GM12878 (cell line): ENCODE data around the gene CCDC197. TPM values are rescaled to one million over a fixed set of nuclear protein-coding genes. Genes with fewer than 3 reads are reported as not detected.

Experiments
- ATAC-seq: fragments of 200-7000 bp; cut with Tn5 transposase; 3 replicates; pipeline ENCODE4 v1.9.1; 2020; ENCODE audit warnings: mild to moderate bottlenecking, moderate library complexity
- BruUV-seq: library from RNA; stranded (reverse); fragments of 400-500 nt; replicated peaks from 2 replicates; lab custom pipeline; 2021; lab: Mats Ljungman, UMichigan
- CTCF ChIA-PET: fragments of 300-600 bp; sonication (Branson Sonifier 250); formaldehyde crosslinking; extraction: SDS; loops from one replicate; lab custom pipeline; 2021; ENCODE audit warnings: inconsistent platforms; lab: Yijun Ruan, JAX
- POLR2A ChIA-PET: fragments of 350-600 bp; formaldehyde crosslinking; extraction: SDS; loops from one replicate; lab custom pipeline; 2021; ENCODE audit warnings: inconsistent platforms; lab: Charles Lee
- RAD21 ChIA-PET: fragments of 300-600 bp; sonication (Branson Sonifier 250); formaldehyde crosslinking; loops from one replicate; lab custom pipeline; 2023; ENCODE audit warnings: antibody characterized with exemption; ENCODE audit not compliant: unreplicated experiment; lab: Charles Lee
- SMC1A ChIA-PET: fragments of 300-600 bp; sonication (Branson Sonifier 250); formaldehyde crosslinking; loops from one replicate; lab custom pipeline; 2023; ENCODE audit not compliant: unreplicated experiment, uncharacterized antibody; lab: Charles Lee
- DNase-seq: peaks from one replicate; pipeline ENCODE4 v3.0.0-alpha.2; 2011; ENCODE audit warnings: low read depth, low spot score
- FAIRE-seq: peaks from 3 replicates; lab custom pipeline; 2011; peaks lifted over from hg19 to GRCh38; lab: Jason Lieb, UNC
- H2AFZ ChIP-seq: 2 replicates; pipeline ENCODE4 v1.6.0; 2011; ENCODE audit warnings: low read depth, low read length, control low read depth; ENCODE audit not compliant: control insufficient read depth
- H3K27ac ChIP-seq: 2 replicates; pipeline ENCODE4 v1.5.1; 2011; ENCODE audit warnings: control low read depth; ENCODE audit not compliant: control insufficient read depth, insufficient read depth
- H3K27me3 ChIP-seq, 2 experiments: replicated peaks in 1 of 2; 2 replicates each; pipeline versions ENCODE4 v1.6.0 to v1.6.1; 2011; ENCODE audit warnings: low read length in 1 of 2; ENCODE audit not compliant: control insufficient read depth in 2 of 2, insufficient read depth in 2 of 2
- H3K36me3 ChIP-seq, 2 experiments: 2 replicates each; pipeline ENCODE4 v1.5.1; 2011; ENCODE audit warnings: low read length in 1 of 2; ENCODE audit not compliant: control insufficient read depth in 2 of 2, insufficient read depth in 2 of 2
- H3K4me1 ChIP-seq: 2 replicates; pipeline ENCODE4 v1.6.1; 2011; ENCODE audit warnings: mild to moderate bottlenecking, low read length, moderate library complexity, mixed read lengths; ENCODE audit not compliant: control insufficient read depth, insufficient read depth
- H3K4me2 ChIP-seq: 2 replicates; pipeline ENCODE4 v1.6.0; 2011; ENCODE audit warnings: control low read depth; ENCODE audit not compliant: control insufficient read depth, insufficient read depth
- H3K4me3 ChIP-seq: fragments of 200-600 bp; sonication (generic); 2 replicates; pipeline ENCODE4 v1.5.1; 2016
- H3K79me2 ChIP-seq: 2 replicates; pipeline ENCODE4 v1.6.0; 2011; ENCODE audit warnings: low read length; ENCODE audit not compliant: control insufficient read depth, insufficient read depth
- H3K9ac ChIP-seq: 2 replicates; pipeline ENCODE4 v1.8.0; 2011; ENCODE audit warnings: low read length, control low read depth, mixed read lengths; ENCODE audit not compliant: control insufficient read depth, insufficient read depth
- H3K9me3 ChIP-seq: replicated peaks from 3 replicates; pipeline ENCODE4 v1.5.1; 2011; ENCODE audit warnings: mild to moderate bottlenecking, low read length; ENCODE audit not compliant: control insufficient read depth, insufficient read depth
- H4K20me1 ChIP-seq: 2 replicates; pipeline ENCODE4 v1.6.0; 2011; ENCODE audit not compliant: control insufficient read depth, insufficient read depth
- CBX3 ChIP-seq: fragments of 200-600 bp; sonication (generic); IDR thresholded peaks from 2 replicates; pipeline ENCODE4 v1.6.1; 2016; ENCODE audit warnings: low read depth, borderline replicate concordance
- CBX5 ChIP-seq: sonication (generic); IDR thresholded peaks from 2 replicates; pipeline ENCODE4 v1.6.1; 2016; ENCODE audit warnings: low read depth, moderate library complexity, mild to moderate bottlenecking, inconsistent platforms
- ESRRA ChIP-seq: IDR thresholded peaks from 2 replicates; pipeline ENCODE4 v1.6.1; 2012; ENCODE audit warnings: mild to moderate bottlenecking, low read length, improper control_type of control experiment
- IKZF1 ChIP-seq: fragments of 450-650 bp; conservative IDR thresholded peaks from 2 replicates; pipeline ENCODE4 v1.6.1; 2017; ENCODE audit warnings: antibody characterized with exemption, mild to moderate bottlenecking
- KAT2A ChIP-seq: conservative IDR thresholded peaks from 2 replicates; pipeline ENCODE4 v1.6.1; 2011; ENCODE audit warnings: low read depth, low read length; ENCODE audit not compliant: control insufficient read depth
- NFXL1 ChIP-seq: fragments of 450-650 bp; IDR thresholded peaks from 2 replicates; pipeline ENCODE4 v1.6.1; 2017; ENCODE audit warnings: antibody characterized with exemption, mild to moderate bottlenecking, borderline replicate concordance
- NR2C1 ChIP-seq: fragments of 450-650 bp; IDR thresholded peaks from 2 replicates; pipeline ENCODE4 v1.6.1; 2017; ENCODE audit warnings: antibody characterized with exemption, mild to moderate bottlenecking, moderate library complexity
- NRF1 ChIP-seq: conservative IDR thresholded peaks from 2 replicates; pipeline ENCODE4 v1.6.1; 2011; ENCODE audit warnings: mild to moderate bottlenecking, low read depth, low read length, improper control_type of control experiment
- POLR2AphosphoS5 ChIP-seq: IDR thresholded peaks from 2 replicates; pipeline ENCODE4 v1.6.1; 2011; ENCODE audit warnings: mild to moderate bottlenecking, low read length, inconsistent platforms
- SMAD5 ChIP-seq: IDR thresholded peaks from 2 replicates; pipeline ENCODE4 v1.6.1; 2016; ENCODE audit warnings: antibody characterized with exemption, low read depth
- SMARCA5 ChIP-seq: fragments of 450-650 bp; IDR thresholded peaks from 2 replicates; pipeline ENCODE4 v1.6.1; 2017; ENCODE audit warnings: mild to moderate bottlenecking
- SP1 ChIP-seq: IDR thresholded peaks from one replicate; pipeline ENCODE4 v1.6.1; 2011; ENCODE audit warnings: low read depth, low read length
- WGBS: methylation state at CpG from one replicate; pipeline ENCODE4 v1.1.6; 2016; ENCODE audit warnings: low lambda C conversion rate; ENCODE audit not compliant: insufficient replicate concordance, insufficient coverage; ENCODE audit errors: missing lambda C conversion rate; 5-methylcytosine and 5-hydroxymethylcytosine counted together
- in situ Hi-C: fragments of 300-500 bp; cut with MboI; formaldehyde crosslinking; loops from 9 replicates; pipeline ENCODE4 v1.14.3; 2018; ENCODE audit warnings: mixed read lengths
- intact Hi-C: fragments of 100-400 bp; cut with micrococcal nuclease; formaldehyde crosslinking; loops from one replicate; pipeline ENCODE4 v1.14.2; 2022; ENCODE audit not compliant: unreplicated experiment
- polyA plus RNA-seq, 11 experiments: library from polyadenylated mRNA; depleted of rRNA in 4 of 11; unstranded in 6 of 11; stranded (reverse) in 5 of 11; fragments of >200 nt; fragmentation: Nextera tagmentation in 4 of 11; fragmentation: Illumina TruSeq in 1 of 11; extraction: Ambion mirVana in 4 of 11; extraction: Trizol in 1 of 11; gene quantifications; 1 replicate in 1 of 11; 2 replicates in 10 of 11; pipeline versions ENCODE4 v1.2.1 to v1.2.3, GENCODE V29; 2011 to 2016; ENCODE audit warnings: inconsistent platforms in 2 of 11, missing spikeins in 2 of 11, low read depth in 1 of 11
- total RNA-seq, 4 experiments: library from RNA; depleted of rRNA in 3 of 4; stranded (reverse); fragments of >200 nt in 3 of 4; fragmentation: Illumina TruSeq in 1 of 4; extraction: Trizol in 1 of 4; gene quantifications; 2 replicates each; pipeline versions ENCODE4 v1.2.1 to v1.2.3, GENCODE V29; 2013 to 2021
- TF ChIP-seq, protein P1 (sequence below): fragments of 450-650 bp; formaldehyde crosslinking; IDR thresholded peaks from 2 replicates; pipeline ENCODE4 v1.4.0; 2020; ENCODE audit warnings: mild to moderate bottlenecking, moderate library complexity

Gene CCDC197
- total and polyA plus RNA-seq, 10 of the 15 experiments (the other 5 are each of a cell fraction or from before 2014, with no cell fraction given), result 0.12 TPM; not detected in 9

DNA sequence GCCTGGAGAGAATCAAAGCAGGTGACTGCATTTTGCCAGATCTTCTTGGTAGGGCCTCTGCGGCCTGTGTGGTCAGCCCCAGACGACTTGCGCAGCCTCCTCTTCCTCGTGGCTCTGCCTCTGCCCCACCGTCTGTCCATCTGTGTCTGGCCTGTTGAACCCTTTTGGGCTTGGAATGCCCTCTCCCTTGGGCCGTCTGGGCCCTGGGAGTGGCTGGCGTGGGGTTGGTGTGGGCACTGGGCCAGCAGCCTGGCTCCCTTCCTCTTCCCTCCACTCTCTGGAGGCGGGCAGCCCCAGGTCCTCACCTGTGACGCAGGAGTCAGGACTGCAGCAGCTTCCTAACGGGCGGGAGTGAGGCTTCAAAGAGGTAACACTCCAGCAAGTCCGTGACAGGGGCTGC, 9.7 kb upstream of the CCDC197 start:
- Histone ChIP-seq H2AFZ (no peak overlapping the region), H3K79me2 (no peaks in the 10 kb centered on the region), H3K9me3 (no peaks in the 10 kb centered on the region), H4K20me1 (no peaks in the 10 kb centered on the region), H3K36me3 (no peaks in the 10 kb centered on the region), H3K27me3 (no peaks in the 10 kb centered on the region), H3K27ac (no peak overlapping the region)
- POLR2A ChIA-PET, result no interaction called here
- RAD21 ChIA-PET, result interaction anchor here (1.2 to 2.3 kb wide), 3 partner anchors 12 to 48 kb away, joined by 3 to 9 read pairs (median 8); no protein-coding TSS in a partner anchor
- BruUV-seq, result no TSS peak
- in situ Hi-C loops, result no loop called here
- TF ChIP-seq IKZF1, result no peak
- no peak for TF ChIP-seq KAT2A
- no peak for TF ChIP-seq NRF1
- TF ChIP-seq SMAD5, result no peak
- no peak for TF ChIP-seq SP1
- no peak for TF ChIP-seq CBX3
- TF ChIP-seq, all 136 proteins: peak for 0
- H3K4me1 ChIP-seq, result peaks cover 19% of the 10 kb centered on the region
- no peak overlapping the region for H3K4me3 ChIP-seq
- ChIA-PET CTCF (interaction anchor here (20.8 kb wide), 1 partner anchor 12 kb away, joined by 399 read pairs; the partner anchor contains the start of gene CCDC197), SMC1A (no interaction called here)
- no peak overlapping the region for H3K4me2 ChIP-seq
- DNase-seq (no peak), FAIRE-seq (no peak), ATAC-seq (no peak)
- intact Hi-C loops, result no loop called here
- no peak overlapping the region for H3K9ac ChIP-seq
- 49% methylated on average over 12 of the region's 12 CpGs for WGBS

DNA sequence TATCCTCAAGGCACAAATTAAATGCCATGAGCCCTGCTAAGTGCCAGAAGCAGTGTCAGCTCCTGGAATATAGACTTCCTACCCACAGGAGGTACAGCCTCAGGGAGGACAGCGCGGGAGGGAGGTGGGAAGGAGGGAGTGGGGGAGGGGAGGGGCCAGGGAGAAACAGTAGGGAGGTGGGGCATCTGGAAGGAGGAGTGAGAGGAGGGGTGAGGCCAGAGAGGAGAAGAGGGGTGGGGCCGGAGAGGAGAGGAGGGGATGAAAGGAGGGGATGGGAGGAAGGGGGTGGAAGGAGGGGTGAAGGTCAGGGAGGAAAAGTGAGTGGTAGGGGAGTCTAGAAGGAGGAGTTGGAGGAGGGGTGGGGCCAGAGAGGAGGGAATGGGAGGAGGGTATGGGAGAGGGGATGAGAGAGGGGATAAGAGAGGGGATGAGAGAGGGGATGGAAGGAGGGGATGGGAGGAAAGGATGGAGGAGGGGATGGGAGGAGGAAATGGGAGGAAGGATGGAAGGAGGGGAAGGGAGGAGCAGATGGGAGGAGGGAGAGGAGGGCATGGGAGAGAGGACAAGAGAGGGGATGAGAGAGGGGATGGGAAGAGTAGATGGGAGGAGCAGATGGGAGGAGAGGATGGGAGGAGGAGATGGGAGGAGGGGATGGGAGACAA, 9.2 kb upstream of the CCDC197 start:
- no peak for FAIRE-seq
- SMC1A ChIA-PET, result no interaction called here
- RAD21 ChIA-PET, result no interaction called here
- no peaks in the 10 kb centered on the region for H3K9me3 ChIP-seq
- no peaks in the 10 kb centered on the region for H3K36me3 ChIP-seq
- H3K79me2 ChIP-seq, result no peaks in the 10 kb centered on the region
- H3K27ac ChIP-seq, result no peak overlapping the region
- no peak overlapping the region for H2AFZ ChIP-seq
- no peak for TF ChIP-seq POLR2AphosphoS5
- TF ChIP-seq CBX5, result no peak
- no peak for TF ChIP-seq ESRRA
- TF ChIP-seq, protein P1, sequence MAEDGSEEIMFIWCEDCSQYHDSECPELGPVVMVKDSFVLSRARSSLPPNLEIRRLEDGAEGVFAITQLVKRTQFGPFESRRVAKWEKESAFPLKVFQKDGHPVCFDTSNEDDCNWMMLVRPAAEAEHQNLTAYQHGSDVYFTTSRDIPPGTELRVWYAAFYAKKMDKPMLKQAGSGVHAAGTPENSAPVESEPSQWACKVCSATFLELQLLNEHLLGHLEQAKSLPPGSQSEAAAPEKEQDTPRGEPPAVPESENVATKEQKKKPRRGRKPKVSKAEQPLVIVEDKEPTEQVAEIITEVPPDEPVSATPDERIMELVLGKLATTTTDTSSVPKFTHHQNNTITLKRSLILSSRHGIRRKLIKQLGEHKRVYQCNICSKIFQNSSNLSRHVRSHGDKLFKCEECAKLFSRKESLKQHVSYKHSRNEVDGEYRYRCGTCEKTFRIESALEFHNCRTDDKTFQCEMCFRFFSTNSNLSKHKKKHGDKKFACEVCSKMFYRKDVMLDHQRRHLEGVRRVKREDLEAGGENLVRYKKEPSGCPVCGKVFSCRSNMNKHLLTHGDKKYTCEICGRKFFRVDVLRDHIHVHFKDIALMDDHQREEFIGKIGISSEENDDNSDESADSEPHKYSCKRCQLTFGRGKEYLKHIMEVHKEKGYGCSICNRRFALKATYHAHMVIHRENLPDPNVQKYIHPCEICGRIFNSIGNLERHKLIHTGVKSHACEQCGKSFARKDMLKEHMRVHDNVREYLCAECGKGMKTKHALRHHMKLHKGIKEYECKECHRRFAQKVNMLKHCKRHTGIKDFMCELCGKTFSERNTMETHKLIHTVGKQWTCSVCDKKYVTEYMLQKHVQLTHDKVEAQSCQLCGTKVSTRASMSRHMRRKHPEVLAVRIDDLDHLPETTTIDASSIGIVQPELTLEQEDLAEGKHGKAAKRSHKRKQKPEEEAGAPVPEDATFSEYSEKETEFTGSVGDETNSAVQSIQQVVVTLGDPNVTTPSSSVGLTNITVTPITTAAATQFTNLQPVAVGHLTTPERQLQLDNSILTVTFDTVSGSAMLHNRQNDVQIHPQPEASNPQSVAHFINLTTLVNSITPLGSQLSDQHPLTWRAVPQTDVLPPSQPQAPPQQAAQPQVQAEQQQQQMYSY (CRISPR knock-in tag), result no peak
- no peak for TF ChIP-seq SMARCA5
- peak; percentile 94 for TF ChIP-seq NFXL1
- TF ChIP-seq NR2C1, result no peak
- CTCF ChIA-PET, result no interaction called here
- POLR2A ChIA-PET, result no interaction called here
- peaks cover 19% of the 10 kb centered on the region for H3K4me1 ChIP-seq
- H3K4me3 ChIP-seq, result no peak overlapping the region
- no peak overlapping the region for H3K9ac ChIP-seq
- BruUV-seq, result no TSS peak
- no peaks in the 10 kb centered on the region for H3K27me3 ChIP-seq
- intact Hi-C loops, result no loop called here
- DNase-seq, result no peak
- H3K4me2 ChIP-seq, result no peak overlapping the region
- H4K20me1 ChIP-seq, result no peaks in the 10 kb centered on the region
- no peak for ATAC-seq
- WGBS, result no CpG with 5 or more reads among the region's 3 CpGs
- in situ Hi-C loops, result no loop called here
